Adrenal gland (tissue), 12 donors: ENCODE data around the gene HIVEP3. TPM values are rescaled to one million over a fixed set of nuclear protein-coding genes. Genes with fewer than 3 reads are reported as not detected.
A peak's percentile ranks its signal among the peaks of the same experiment; 100 is the strongest.

Experiments used
- DNase-seq, 7 donors: peaks; one replicate each; pipeline ENCODE4 v3.0.0-alpha.2; 2019 to 2020
- H3K27ac ChIP-seq, 5 donors: fragments of 200-600 bp; sonication (generic) in 4 of 5; 1 replicate in 3 of 5; 2 replicates in 2 of 5; pipeline versions ENCODE4 v1.5.1 to v1.8.0; 2016 to 2020; ENCODE audit warnings: mild to moderate bottlenecking in 1 of 5
- H3K27me3 ChIP-seq: fragments of 200-600 bp; 2 replicates; pipeline ENCODE4 v1.8.0; 2021
- H3K36me3 ChIP-seq, 2 donors: fragments of 200-600 bp; replicated peaks in 1 of 2; 1 replicate in 1 of 2; 2 replicates in 1 of 2; pipeline versions ENCODE4 v1.5.1 to v1.8.0; 2018 to 2022
- H3K4me1 ChIP-seq, 2 donors: fragments of 200-600 bp; replicated peaks in 1 of 2; 1 replicate in 1 of 2; 2 replicates in 1 of 2; pipeline versions ENCODE4 v1.5.1 to v1.8.0; 2018 to 2021
- H3K4me3 ChIP-seq, 4 donors: fragments of 200-600 bp; sonication (generic) in 3 of 4; one replicate each; pipeline ENCODE4 v1.5.1; 2016 to 2018
- H3K9me3 ChIP-seq, 3 donors: fragments of 200-600 bp; sonication (generic) in 1 of 3; replicated peaks in 1 of 3; 1 replicate in 2 of 3; 2 replicates in 1 of 3; pipeline versions ENCODE4 v1.5.1 to v1.8.0; 2016 to 2021
- POLR2A ChIP-seq, 2 donors: fragments of 450-650 bp; IDR thresholded peaks; one replicate each; pipeline ENCODE4 v1.6.1; 2017; ENCODE audit warnings: antibody characterized with exemption in 2 of 2, mild to moderate bottlenecking in 2 of 2, moderate library complexity in 1 of 2
- WGBS, 4 donors: extraction: QIAGEN DNeasy Blood & Tissue Kit in 2 of 4; methylation state at CpG; one replicate each; pipeline versions ENCODE4 v1.1.5 to v1.1.7; 2013 to 2017; 5-methylcytosine and 5-hydroxymethylcytosine counted together
- intact Hi-C, 2 donors: fragments of 100-400 bp; cut with DNase I; formaldehyde crosslinking; loops; one replicate each; pipeline versions ENCODE4 v1.14.1 to v1.15.0; 2022 to 2023
- polyA plus RNA-seq, 3 donors: library from polyadenylated mRNA; stranded (reverse); fragments of 200-250 nt in 2 of 3; fragments of 350-450 nt in 1 of 3; fragmentation: Illumina TruSeq in 1 of 3; extraction: RNeasy Lipid Tissue Mini Kit (QIAGEN cat#74804) in 1 of 3; gene quantifications; one replicate each; pipeline ENCODE4 v1.2.3, GENCODE V29; 2013 to 2014
- total RNA-seq, 9 donors: library from RNA; depleted of rRNA in 4 of 9; stranded (reverse); fragments of >200 nt in 4 of 9; fragments of 120-200 nt in 1 of 9; fragmentation: NEBNext Ultra II Directional in 1 of 9; extraction: Animal tissue kit (Norgen Biotek cat#: 25700) in 1 of 9; gene quantifications; one replicate each; pipeline versions ENCODE4 v1.1.0 to v1.2.4, GENCODE V29; 2013 to 2023
- TF ChIP-seq, protein P1 (sequence below), 6 experiments: fragments of 450-650 bp in 4 of 6; fragments of 200-600 bp in 2 of 6; sonication (generic) in 1 of 6; IDR thresholded peaks; 1 replicate in 5 of 6; 2 replicates in 1 of 6; pipeline versions ENCODE4 v1.5.1 to v1.8.0; 2016 to 2021; ENCODE audit warnings: antibody characterized with exemption in 6 of 6, mild to moderate bottlenecking in 2 of 6, moderate library complexity in 1 of 6
- donor health status: healthy with polysubstance abuse.
- donor health status: Bipolar disorder and iron deficiency.
- donor health status: DM: yes; HTN: yes; CAD: no.
- donor health status: DM: no; HTN: no; CAD: no.
- donor health status: DM: no; HTN: no; CAD: no.
- donor health status: DM: yes; HTN: yes; CAD: no.

HIVEP3 gene
- total and polyA plus RNA-seq, 12 donors: 3.2 to 7.7 (median 7.0) TPM

- intact Hi-C loops: no loop called here
- TF ChIP-seq, protein P1, sequence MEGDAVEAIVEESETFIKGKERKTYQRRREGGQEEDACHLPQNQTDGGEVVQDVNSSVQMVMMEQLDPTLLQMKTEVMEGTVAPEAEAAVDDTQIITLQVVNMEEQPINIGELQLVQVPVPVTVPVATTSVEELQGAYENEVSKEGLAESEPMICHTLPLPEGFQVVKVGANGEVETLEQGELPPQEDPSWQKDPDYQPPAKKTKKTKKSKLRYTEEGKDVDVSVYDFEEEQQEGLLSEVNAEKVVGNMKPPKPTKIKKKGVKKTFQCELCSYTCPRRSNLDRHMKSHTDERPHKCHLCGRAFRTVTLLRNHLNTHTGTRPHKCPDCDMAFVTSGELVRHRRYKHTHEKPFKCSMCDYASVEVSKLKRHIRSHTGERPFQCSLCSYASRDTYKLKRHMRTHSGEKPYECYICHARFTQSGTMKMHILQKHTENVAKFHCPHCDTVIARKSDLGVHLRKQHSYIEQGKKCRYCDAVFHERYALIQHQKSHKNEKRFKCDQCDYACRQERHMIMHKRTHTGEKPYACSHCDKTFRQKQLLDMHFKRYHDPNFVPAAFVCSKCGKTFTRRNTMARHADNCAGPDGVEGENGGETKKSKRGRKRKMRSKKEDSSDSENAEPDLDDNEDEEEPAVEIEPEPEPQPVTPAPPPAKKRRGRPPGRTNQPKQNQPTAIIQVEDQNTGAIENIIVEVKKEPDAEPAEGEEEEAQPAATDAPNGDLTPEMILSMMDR (IDR thresholded peaks at IDR 0.05): no peak
- no peak for TF ChIP-seq POLR2A (IDR thresholded peaks at IDR 0.05)
- 89 to 97% (median 94%) methylated on average over 4 to 5 of the region's 5 CpGs for WGBS, 4 donors
These were observed 39.8 kb downstream of the HIVEP3 start for GRCh38 chr1:41878911-41879310.

GRCh38 chr1:41878495-41878894, 40.2 kb downstream of the HIVEP3 start:
- Histone ChIP-seq H3K36me3 (no peaks in the 10 kb centered on the region), H3K4me1 (peaks cover 0 to 19% of the 10 kb centered on the region in 2 donors), H3K4me3 (no peak overlapping the region), H3K27me3 (no peaks in the 10 kb centered on the region), H3K9me3 (no peaks in the 10 kb centered on the region), H3K27ac (no peak overlapping the region)
- WGBS, 4 donors: 76 to 100% (median 91%) methylated on average over 1 of the region's 1 CpG
- intact Hi-C loops: no loop called here
- no peak for TF ChIP-seq POLR2A (IDR thresholded peaks at IDR 0.05)
- TF ChIP-seq, protein P1 (IDR thresholded peaks at IDR 0.05): no peak
- no peak for DNase-seq

More at GRCh38 chr1:41878911-41879310, 39.8 kb downstream of the HIVEP3 start:
- H3K4me1 ChIP-seq: peaks cover 0 to 19% of the 10 kb centered on the region in 2 donors
- H3K4me3 ChIP-seq: no peak overlapping the region
- no peaks in the 10 kb centered on the region for H3K27me3 ChIP-seq
- H3K36me3 ChIP-seq: no peaks in the 10 kb centered on the region
- no peaks in the 10 kb centered on the region for H3K9me3 ChIP-seq
- DNase-seq: no peak
- H3K27ac ChIP-seq: no peak overlapping the region

DNA sequence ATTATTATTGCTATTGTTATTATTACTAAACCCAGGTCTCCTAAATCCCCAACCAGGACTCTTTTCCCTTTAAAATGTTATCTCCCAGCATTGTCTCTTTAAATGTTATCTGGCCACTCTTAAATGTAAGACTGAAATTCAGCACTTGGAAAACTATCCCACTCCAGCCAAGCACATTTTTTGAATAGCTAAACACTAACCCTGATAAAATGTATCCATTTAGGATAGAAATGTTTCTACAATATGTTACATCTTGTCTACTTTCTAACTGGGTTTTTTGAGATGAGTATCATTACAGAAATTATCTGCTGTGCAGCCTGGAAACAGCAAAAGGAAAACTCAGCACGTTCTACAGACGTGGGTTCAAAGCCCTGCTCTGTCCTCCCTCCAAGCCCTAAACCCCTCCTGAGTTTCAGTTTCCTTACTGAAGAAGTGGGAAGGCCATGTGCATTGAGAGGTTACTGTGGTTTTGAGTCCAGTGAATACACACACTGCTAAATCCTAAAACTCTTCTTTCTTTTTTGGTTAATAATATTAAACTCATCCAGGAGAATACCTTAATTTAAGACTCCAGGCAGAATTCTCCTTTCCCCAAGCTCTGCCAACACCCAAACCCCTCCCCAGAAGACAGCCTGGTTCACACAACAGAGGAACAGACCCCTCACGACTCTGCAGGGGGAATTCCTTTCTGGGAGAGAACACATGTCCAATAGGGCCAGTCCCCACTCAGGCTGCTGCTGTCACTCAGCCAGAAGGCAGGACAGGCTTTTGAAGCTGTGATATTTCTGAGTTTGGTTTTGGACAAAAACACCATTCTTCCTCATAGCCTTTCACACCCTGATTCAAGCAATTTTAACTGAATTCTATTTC, 41.9 kb downstream of the HIVEP3 start:
- peak overlapping the region in 1 of 5 donors; percentile 38 for H3K27ac ChIP-seq
- no peaks in the 10 kb centered on the region for H3K9me3 ChIP-seq
- peaks cover 0 to 19% of the 10 kb centered on the region in 2 donors for H3K4me1 ChIP-seq
- H3K27me3 ChIP-seq: no peaks in the 10 kb centered on the region
- H3K36me3 ChIP-seq: no peaks in the 10 kb centered on the region
- TF ChIP-seq, protein P1 (IDR thresholded peaks at IDR 0.05): no peak
- no peak for TF ChIP-seq POLR2A (IDR thresholded peaks at IDR 0.05)
- DNase-seq: no peak
- H3K4me3 ChIP-seq: no peak overlapping the region
- WGBS, 4 donors: 51 to 55% (median 54%) methylated on average over 3 of the region's 3 CpGs
- intact Hi-C loops: no loop called here

GRCh38 chr1:41875487-41875886, 43.2 kb downstream of the HIVEP3 start:
- Histone ChIP-seq H3K27me3 (no peaks in the 10 kb centered on the region), H3K36me3 (no peaks in the 10 kb centered on the region), H3K27ac (peak overlapping the region in 2 of 5 donors; percentile 6 to 44), H3K9me3 (no peaks in the 10 kb centered on the region), H3K4me3 (no peak overlapping the region), H3K4me1 (peaks cover 0 to 19% of the 10 kb centered on the region in 2 donors)
- intact Hi-C loops: no loop called here
- TF ChIP-seq, protein P1 (IDR thresholded peaks at IDR 0.05): no peak
- TF ChIP-seq POLR2A (IDR thresholded peaks at IDR 0.05): no peak
- DNase-seq: no peak
- WGBS, 4 donors: 64 to 82% (median 74%) methylated on average over 3 of the region's 3 CpGs
